HEK293 (cell line): Measurements from ENCODE around the gene ZDHHC14.

Experiments
- EGR2 ChIP-seq: fragments of 450-650 bp; formaldehyde crosslinking; IDR thresholded peaks from 2 replicates; pipeline ENCODE4 v1.5.1; 2016; ENCODE audit warnings: low read depth, missing biosample characterization, missing genetic modification characterization
- KLF10 ChIP-seq: fragments of 450-650 bp; IDR thresholded peaks from 2 replicates; pipeline ENCODE4 v1.5.1; 2018; ENCODE audit warnings: missing biosample characterization, mild to moderate bottlenecking, missing genetic modification characterization
- KLF16 ChIP-seq: fragments of 450-650 bp; formaldehyde crosslinking; IDR thresholded peaks from 2 replicates; pipeline ENCODE4 v1.5.1; 2017; ENCODE audit warnings: missing biosample characterization, missing genetic modification characterization
- TCF7L2 ChIP-seq: IDR thresholded peaks from 2 replicates; pipeline ENCODE4 v1.6.1; 2011; ENCODE audit warnings: low read depth, mild to moderate bottlenecking, inconsistent platforms, low read length, moderate library complexity, borderline replicate concordance
- YY1 ChIP-seq: fragments of 450-650 bp; formaldehyde crosslinking; IDR thresholded peaks from 2 replicates; pipeline ENCODE4 v1.5.1; 2018; ENCODE audit warnings: missing biosample characterization, missing genetic modification characterization
- ZNF292 ChIP-seq: fragments of 450-650 bp; formaldehyde crosslinking; IDR thresholded peaks from 2 replicates; pipeline ENCODE4 v1.5.1; 2016; ENCODE audit warnings: low read depth, missing biosample characterization, missing genetic modification characterization, borderline replicate concordance
- ZNF324 ChIP-seq: fragments of 450-650 bp; formaldehyde crosslinking; IDR thresholded peaks from 2 replicates; pipeline ENCODE4 v1.5.1; 2016; ENCODE audit warnings: missing biosample characterization, missing genetic modification characterization
- ZNF366 ChIP-seq: fragments of 450-650 bp; formaldehyde crosslinking; conservative IDR thresholded peaks from 2 replicates; pipeline ENCODE4 v1.5.1; 2016; ENCODE audit warnings: missing biosample characterization, missing genetic modification characterization
- ZNF473 ChIP-seq: fragments of 450-650 bp; formaldehyde crosslinking; IDR thresholded peaks from 2 replicates; pipeline ENCODE4 v1.5.1; 2017; ENCODE audit warnings: missing biosample characterization, missing genetic modification characterization
- ZNF776 ChIP-seq: fragments of 450-650 bp; formaldehyde crosslinking; IDR thresholded peaks from 2 replicates; pipeline ENCODE4 v1.5.0; 2017; ENCODE audit warnings: missing biosample characterization, missing genetic modification characterization, borderline replicate concordance
- TF ChIP-seq, protein P1 (sequence below): fragments of 450-650 bp; formaldehyde crosslinking; IDR thresholded peaks from 2 replicates; pipeline ENCODE4 v1.5.1; 2016; ENCODE audit warnings: missing biosample characterization, missing genetic modification characterization
- TF ChIP-seq, protein P2 (sequence below): fragments of 450-650 bp; formaldehyde crosslinking; IDR thresholded peaks from 2 replicates; pipeline ENCODE4 v1.5.1; 2016; ENCODE audit warnings: missing biosample characterization, missing genetic modification characterization
- TF ChIP-seq, protein P3 (sequence below): fragments of 450-650 bp; formaldehyde crosslinking; IDR thresholded peaks from 2 replicates; pipeline ENCODE4 v1.5.1; 2017; ENCODE audit warnings: missing biosample characterization, missing genetic modification characterization
- TF ChIP-seq, protein P4 (sequence below): fragments of 450-650 bp; formaldehyde crosslinking; IDR thresholded peaks from 2 replicates; pipeline ENCODE4 v1.5.1; 2016; ENCODE audit warnings: missing biosample characterization, missing genetic modification characterization

DNA sequence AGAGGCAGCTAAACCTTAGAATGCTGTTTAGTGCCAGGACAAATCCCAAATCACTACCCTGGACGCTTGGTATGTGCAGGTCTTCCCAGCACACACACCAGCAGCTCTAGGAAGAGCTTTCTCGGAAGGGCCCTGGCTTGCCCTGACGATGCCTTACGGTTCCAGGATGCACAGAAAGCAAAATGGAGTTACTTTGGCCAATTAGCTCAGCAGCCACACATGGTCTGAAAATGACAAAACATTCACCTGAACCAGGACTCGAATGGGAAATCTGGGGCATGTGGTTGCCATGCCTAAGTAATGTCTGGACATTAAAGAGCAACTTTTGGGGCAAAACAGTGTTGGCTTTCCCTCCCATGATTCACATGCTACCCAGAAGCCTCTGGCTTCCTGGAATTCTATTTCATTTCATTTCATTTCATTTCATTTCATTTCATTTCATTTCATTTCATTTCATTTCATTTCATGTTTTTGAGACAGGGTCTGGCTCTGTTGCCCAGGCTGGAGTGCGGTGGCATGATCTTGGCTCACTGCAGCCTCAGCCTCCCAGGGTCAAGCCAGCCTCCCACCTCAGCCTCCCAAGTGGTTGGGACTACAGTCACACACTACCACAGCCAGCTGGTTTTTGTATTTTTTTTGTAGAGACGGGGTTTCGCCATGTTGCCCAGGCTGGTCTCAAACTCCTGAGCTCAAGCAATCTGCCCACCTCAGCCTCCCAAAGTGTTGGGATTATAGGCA, 153.3 kb downstream of the ZDHHC14 start:
- TF ChIP-seq KLF10 (tag by site-specific recombination) (no peak), ZNF366 (tag by site-specific recombination) (no peak), ZNF776 (tag by site-specific recombination) (no peak), KLF16 (tag by site-specific recombination) (no peak), ZNF473 (tag by site-specific recombination) (no peak), YY1 (tag by site-specific recombination) (no peak), TCF7L2 (no peak), EGR2 (tag by site-specific recombination) (no peak), ZNF324 (tag by site-specific recombination) (no peak), ZNF292 (tag by site-specific recombination) (no peak)
- TF ChIP-seq, protein P1, sequence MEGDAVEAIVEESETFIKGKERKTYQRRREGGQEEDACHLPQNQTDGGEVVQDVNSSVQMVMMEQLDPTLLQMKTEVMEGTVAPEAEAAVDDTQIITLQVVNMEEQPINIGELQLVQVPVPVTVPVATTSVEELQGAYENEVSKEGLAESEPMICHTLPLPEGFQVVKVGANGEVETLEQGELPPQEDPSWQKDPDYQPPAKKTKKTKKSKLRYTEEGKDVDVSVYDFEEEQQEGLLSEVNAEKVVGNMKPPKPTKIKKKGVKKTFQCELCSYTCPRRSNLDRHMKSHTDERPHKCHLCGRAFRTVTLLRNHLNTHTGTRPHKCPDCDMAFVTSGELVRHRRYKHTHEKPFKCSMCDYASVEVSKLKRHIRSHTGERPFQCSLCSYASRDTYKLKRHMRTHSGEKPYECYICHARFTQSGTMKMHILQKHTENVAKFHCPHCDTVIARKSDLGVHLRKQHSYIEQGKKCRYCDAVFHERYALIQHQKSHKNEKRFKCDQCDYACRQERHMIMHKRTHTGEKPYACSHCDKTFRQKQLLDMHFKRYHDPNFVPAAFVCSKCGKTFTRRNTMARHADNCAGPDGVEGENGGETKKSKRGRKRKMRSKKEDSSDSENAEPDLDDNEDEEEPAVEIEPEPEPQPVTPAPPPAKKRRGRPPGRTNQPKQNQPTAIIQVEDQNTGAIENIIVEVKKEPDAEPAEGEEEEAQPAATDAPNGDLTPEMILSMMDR = no peak
- TF ChIP-seq, protein P2, sequence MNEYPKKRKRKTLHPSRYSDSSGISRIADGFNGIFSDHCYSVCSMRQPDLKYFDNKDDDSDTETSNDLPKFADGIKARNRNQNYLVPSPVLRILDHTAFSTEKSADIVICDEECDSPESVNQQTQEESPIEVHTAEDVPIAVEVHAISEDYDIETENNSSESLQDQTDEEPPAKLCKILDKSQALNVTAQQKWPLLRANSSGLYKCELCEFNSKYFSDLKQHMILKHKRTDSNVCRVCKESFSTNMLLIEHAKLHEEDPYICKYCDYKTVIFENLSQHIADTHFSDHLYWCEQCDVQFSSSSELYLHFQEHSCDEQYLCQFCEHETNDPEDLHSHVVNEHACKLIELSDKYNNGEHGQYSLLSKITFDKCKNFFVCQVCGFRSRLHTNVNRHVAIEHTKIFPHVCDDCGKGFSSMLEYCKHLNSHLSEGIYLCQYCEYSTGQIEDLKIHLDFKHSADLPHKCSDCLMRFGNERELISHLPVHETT (tag by site-specific recombination) = no peak
- TF ChIP-seq, protein P3, sequence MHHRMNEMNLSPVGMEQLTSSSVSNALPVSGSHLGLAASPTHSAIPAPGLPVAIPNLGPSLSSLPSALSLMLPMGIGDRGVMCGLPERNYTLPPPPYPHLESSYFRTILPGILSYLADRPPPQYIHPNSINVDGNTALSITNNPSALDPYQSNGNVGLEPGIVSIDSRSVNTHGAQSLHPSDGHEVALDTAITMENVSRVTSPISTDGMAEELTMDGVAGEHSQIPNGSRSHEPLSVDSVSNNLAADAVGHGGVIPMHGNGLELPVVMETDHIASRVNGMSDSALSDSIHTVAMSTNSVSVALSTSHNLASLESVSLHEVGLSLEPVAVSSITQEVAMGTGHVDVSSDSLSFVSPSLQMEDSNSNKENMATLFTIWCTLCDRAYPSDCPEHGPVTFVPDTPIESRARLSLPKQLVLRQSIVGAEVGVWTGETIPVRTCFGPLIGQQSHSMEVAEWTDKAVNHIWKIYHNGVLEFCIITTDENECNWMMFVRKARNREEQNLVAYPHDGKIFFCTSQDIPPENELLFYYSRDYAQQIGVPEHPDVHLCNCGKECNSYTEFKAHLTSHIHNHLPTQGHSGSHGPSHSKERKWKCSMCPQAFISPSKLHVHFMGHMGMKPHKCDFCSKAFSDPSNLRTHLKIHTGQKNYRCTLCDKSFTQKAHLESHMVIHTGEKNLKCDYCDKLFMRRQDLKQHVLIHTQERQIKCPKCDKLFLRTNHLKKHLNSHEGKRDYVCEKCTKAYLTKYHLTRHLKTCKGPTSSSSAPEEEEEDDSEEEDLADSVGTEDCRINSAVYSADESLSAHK = no peak
- TF ChIP-seq, protein P4, sequence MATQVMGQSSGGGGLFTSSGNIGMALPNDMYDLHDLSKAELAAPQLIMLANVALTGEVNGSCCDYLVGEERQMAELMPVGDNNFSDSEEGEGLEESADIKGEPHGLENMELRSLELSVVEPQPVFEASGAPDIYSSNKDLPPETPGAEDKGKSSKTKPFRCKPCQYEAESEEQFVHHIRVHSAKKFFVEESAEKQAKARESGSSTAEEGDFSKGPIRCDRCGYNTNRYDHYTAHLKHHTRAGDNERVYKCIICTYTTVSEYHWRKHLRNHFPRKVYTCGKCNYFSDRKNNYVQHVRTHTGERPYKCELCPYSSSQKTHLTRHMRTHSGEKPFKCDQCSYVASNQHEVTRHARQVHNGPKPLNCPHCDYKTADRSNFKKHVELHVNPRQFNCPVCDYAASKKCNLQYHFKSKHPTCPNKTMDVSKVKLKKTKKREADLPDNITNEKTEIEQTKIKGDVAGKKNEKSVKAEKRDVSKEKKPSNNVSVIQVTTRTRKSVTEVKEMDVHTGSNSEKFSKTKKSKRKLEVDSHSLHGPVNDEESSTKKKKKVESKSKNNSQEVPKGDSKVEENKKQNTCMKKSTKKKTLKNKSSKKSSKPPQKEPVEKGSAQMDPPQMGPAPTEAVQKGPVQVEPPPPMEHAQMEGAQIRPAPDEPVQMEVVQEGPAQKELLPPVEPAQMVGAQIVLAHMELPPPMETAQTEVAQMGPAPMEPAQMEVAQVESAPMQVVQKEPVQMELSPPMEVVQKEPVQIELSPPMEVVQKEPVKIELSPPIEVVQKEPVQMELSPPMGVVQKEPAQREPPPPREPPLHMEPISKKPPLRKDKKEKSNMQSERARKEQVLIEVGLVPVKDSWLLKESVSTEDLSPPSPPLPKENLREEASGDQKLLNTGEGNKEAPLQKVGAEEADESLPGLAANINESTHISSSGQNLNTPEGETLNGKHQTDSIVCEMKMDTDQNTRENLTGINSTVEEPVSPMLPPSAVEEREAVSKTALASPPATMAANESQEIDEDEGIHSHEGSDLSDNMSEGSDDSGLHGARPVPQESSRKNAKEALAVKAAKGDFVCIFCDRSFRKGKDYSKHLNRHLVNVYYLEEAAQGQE (tag by site-specific recombination) = no peak
